ENCODE data around the gene SLC12A4.
"Not testable (repeated sequence)": the region's sequence is repeated elsewhere in the genome, so short reads cannot be mapped to it uniquely, and the experiment has no call there.

Gene SLC12A4

GRCh38 chr16:67968400-67969253 is at the start of gene SLC12A4:
TSS of gene SLC12A4 (minus strand) at chr16:67968637. CDS start at chr16:67968553, 84 bp downstream.
- DNase-seq (ENCODE audit: low read depth in 3 of 3) = peak; percentile 67 to 76 (median 68)

GRCh38 chr16:68015681-68016080 is 47.2 kb upstream of the SLC12A4 start, which contains the start of gene DPEP2NB:
TSS of gene DPEP2NB (minus strand) at chr16:68015911. CDS start at chr16:68015770, 141 bp downstream.
- no peak for DNase-seq (ENCODE audit: low read depth in 3 of 3)

GRCh38 chr16:68013440-68013839 is 45.0 kb upstream of the SLC12A4 start:
- DNase-seq (ENCODE audit: low read depth in 3 of 3) = no peak

GRCh38 chr16:68009872-68010271 is 41.4 kb upstream of the SLC12A4 start:
- not testable (repeated sequence) for DNase-seq (ENCODE audit: low read depth in 3 of 3)

GRCh38 chr16:68009157-68009735 is 40.8 kb upstream of the SLC12A4 start:
- no peak for DNase-seq (ENCODE audit: low read depth in 3 of 3)

GRCh38 chr16:68005786-68006286 is 37.4 kb upstream of the SLC12A4 start:
- DNase-seq (ENCODE audit: low read depth in 3 of 3) = no peak

- no peak for DNase-seq (ENCODE audit: low read depth in 3 of 3)
Observed at GRCh38 chr16:68005211-68005610, 36.8 kb upstream of the SLC12A4 start.

- DNase-seq (ENCODE audit: low read depth in 3 of 3) = no peak
Observed at GRCh38 chr16:68003031-68003430, 34.6 kb upstream of the SLC12A4 start.

- DNase-seq (ENCODE audit: low read depth in 3 of 3) = no peak
Observed at GRCh38 chr16:68000450-68000849, 32.0 kb upstream of the SLC12A4 start.

- no peak for DNase-seq (ENCODE audit: low read depth in 3 of 3)
Observed at GRCh38 chr16:67999985-68000384, 31.5 kb upstream of the SLC12A4 start.

GRCh38 chr16:67998779-67999688 is 30.6 kb upstream of the SLC12A4 start, which contains the start of gene DPEP2:
TSS of gene DPEP2 (minus strand) at chr16:67999484. CDS start at chr16:67993212, 6,272 bp downstream.
- not testable (repeated sequence) for DNase-seq (ENCODE audit: low read depth in 3 of 3)

GRCh38 chr16:67998231-67998778 is 29.9 kb upstream of the SLC12A4 start:
- DNase-seq (ENCODE audit: low read depth in 3 of 3) = not testable (repeated sequence)

GRCh38 chr16:67996666-67997065 is 28.2 kb upstream of the SLC12A4 start:
- no peak for DNase-seq (ENCODE audit: low read depth in 3 of 3)

- DNase-seq (ENCODE audit: low read depth in 3 of 3) = no peak
Observed at GRCh38 chr16:67995423-67995822, 27.0 kb upstream of the SLC12A4 start.

GRCh38 chr16:67994040-67994408 is 25.6 kb upstream of the SLC12A4 start:
- not testable (repeated sequence) for DNase-seq (ENCODE audit: low read depth in 3 of 3)

- peak; percentile 58 to 71 (median 63) for DNase-seq (ENCODE audit: low read depth in 3 of 3)
Observed at GRCh38 chr16:67993207-67994039, 25.0 kb upstream of the SLC12A4 start.

GRCh38 chr16:67992661-67993206 is 24.3 kb upstream of the SLC12A4 start:
- DNase-seq (ENCODE audit: low read depth in 3 of 3) = no peak

GRCh38 chr16:67990018-67990386 is 21.6 kb upstream of the SLC12A4 start:
- no peak for DNase-seq (ENCODE audit: low read depth in 3 of 3)

GRCh38 chr16:67989322-67990017 is 21.0 kb upstream of the SLC12A4 start:
- no peak for DNase-seq (ENCODE audit: low read depth in 3 of 3)

GRCh38 chr16:67988675-67989074 is 20.2 kb upstream of the SLC12A4 start:
- no peak for DNase-seq (ENCODE audit: low read depth in 3 of 3)
